Activated T-helper 1 cell treated with anti-CD3 and anti-CD28 coated beads, Interleukin-12 subunit alpha, Interleukin-12 subunit beta, Interleukin-2, Interleukin-4 antibody, amounts not matched to agents 30 ng/mL and 10 ng/mL and 1 ng/mL, durations not matched to agents 14 hours and 24 hours and 36 hours (primary cell): ENCODE measurements around the gene LMNA. TPM values are rescaled to one million over a fixed set of nuclear protein-coding genes. Genes with fewer than 3 reads are reported as not detected.
A peak's percentile ranks its signal among the peaks of the same experiment; 100 is the strongest.

Source experiments
- DNase-seq: peaks from one replicate; pipeline ENCODE4 v3.0.0; 2021; ENCODE audit warnings: low spot score
- H3K27ac Mint-ChIP-seq: one replicate; pipeline ENCODE4 v1.8.0; 2021; ENCODE audit warnings: mild to moderate bottlenecking, mixed read lengths
- H3K27me3 Mint-ChIP-seq: one replicate; pipeline ENCODE4 v1.8.0; 2022; ENCODE audit warnings: mild to moderate bottlenecking, moderate library complexity, mixed read lengths; ENCODE audit not compliant: insufficient read depth
- H3K36me3 Mint-ChIP-seq: one replicate; pipeline ENCODE4 v1.8.0; 2021; ENCODE audit warnings: low read depth, mixed read lengths
- H3K4me1 Mint-ChIP-seq: one replicate; pipeline ENCODE4 v1.8.0; 2021; ENCODE audit warnings: low read depth, mixed read lengths
- H3K4me3 Mint-ChIP-seq: one replicate; pipeline ENCODE4 v1.8.0; 2021; ENCODE audit warnings: mild to moderate bottlenecking, moderate library complexity, mixed read lengths
- H3K9me3 Mint-ChIP-seq: one replicate; pipeline ENCODE4 v1.8.0; 2021; ENCODE audit warnings: mixed read lengths
- intact Hi-C: fragments of 100-400 bp; cut with micrococcal nuclease; formaldehyde crosslinking; loops from one replicate; pipeline ENCODE4 v1.15.1; 2024
- total RNA-seq: library from RNA; stranded (reverse); gene quantifications from 2 replicates; pipeline ENCODE4 v1.2.3, GENCODE V29; 2022

The LMNA gene
- total RNA-seq, 1 donor from 2014 or later: 84.1 TPM

DNA sequence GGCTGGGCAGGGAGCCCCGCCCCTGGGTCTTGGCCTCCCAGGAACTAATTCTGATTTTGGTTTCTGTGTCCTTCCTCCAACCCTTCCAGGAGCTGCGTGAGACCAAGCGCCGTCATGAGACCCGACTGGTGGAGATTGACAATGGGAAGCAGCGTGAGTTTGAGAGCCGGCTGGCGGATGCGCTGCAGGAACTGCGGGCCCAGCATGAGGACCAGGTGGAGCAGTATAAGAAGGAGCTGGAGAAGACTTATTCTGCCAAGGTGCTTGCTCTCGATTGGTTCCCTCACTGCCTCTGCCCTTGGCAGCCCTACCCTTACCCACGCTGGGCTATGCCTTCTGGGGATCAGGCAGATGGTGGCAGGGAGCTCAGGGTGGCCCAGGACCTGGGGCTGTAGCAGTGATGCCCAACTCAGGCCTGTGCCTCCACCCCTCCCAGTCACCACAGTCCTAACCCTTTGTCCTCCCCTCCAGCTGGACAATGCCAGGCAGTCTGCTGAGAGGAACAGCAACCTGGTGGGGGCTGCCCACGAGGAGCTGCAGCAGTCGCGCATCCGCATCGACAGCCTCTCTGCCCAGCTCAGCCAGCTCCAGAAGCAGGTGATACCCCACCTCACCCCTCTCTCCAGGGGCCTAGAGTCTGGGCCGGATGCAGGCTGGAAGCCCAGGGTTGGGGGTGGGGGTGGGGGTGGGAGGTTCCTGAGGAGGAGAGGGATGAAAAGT lies 20.4 kb downstream of the LMNA start:
- Mint-ChIP-seq H3K27me3 (peaks cover 3% of the 10 kb centered on the region), H3K36me3 (peaks cover 3% of the 10 kb centered on the region), H3K9me3 (no peaks in the 10 kb centered on the region), H3K4me3 (no peak overlapping the region), H3K4me1 (peaks cover 6% of the 10 kb centered on the region), H3K27ac (no peak overlapping the region)
- DNase-seq: no peak
- intact Hi-C loops: no loop called here

- Mint-ChIP-seq H3K4me3 (no peak overlapping the region), H3K36me3 (no peaks in the 10 kb centered on the region), H3K27ac (no peak overlapping the region), H3K27me3 (peaks cover 3% of the 10 kb centered on the region), H3K9me3 (no peaks in the 10 kb centered on the region), H3K4me1 (no peaks in the 10 kb centered on the region)
- DNase-seq: no peak
- intact Hi-C loops: no loop called here
These were observed 21.7 kb downstream of the LMNA start for GRCh38 chr1:156135930-156136871.

DNA sequence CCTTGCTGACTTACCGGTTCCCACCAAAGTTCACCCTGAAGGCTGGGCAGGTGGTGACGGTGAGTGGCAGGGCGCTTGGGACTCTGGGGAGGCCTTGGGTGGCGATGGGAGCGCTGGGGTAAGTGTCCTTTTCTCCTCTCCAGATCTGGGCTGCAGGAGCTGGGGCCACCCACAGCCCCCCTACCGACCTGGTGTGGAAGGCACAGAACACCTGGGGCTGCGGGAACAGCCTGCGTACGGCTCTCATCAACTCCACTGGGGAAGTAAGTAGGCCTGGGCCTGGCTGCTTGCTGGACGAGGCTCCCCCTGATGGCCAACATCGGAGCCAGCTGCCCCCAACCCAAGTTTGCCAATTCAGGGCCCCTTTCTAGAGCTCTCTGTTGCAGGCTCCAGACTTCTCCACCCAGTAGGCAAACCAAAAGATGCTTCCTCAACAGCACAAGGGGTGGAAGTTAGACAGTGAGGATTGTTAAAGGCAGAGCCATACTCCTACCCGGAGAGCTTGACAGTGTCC lies 22.5 kb downstream of the LMNA start:
- Mint-ChIP-seq H3K27me3 (peaks cover 3% of the 10 kb centered on the region), H3K27ac (no peak overlapping the region), H3K36me3 (no peaks in the 10 kb centered on the region), H3K9me3 (no peaks in the 10 kb centered on the region), H3K4me1 (no peaks in the 10 kb centered on the region), H3K4me3 (no peak overlapping the region)
- intact Hi-C loops: no loop called here
- no peak for DNase-seq

GRCh38 chr1:156138458-156138867 lies 24.0 kb downstream of the LMNA start:
- peaks cover 3% of the 10 kb centered on the region for H3K27me3 Mint-ChIP-seq
- intact Hi-C loops: no loop called here
- DNase-seq: no peak
- H3K36me3 Mint-ChIP-seq: no peaks in the 10 kb centered on the region
- H3K4me1 Mint-ChIP-seq: no peaks in the 10 kb centered on the region
- H3K9me3 Mint-ChIP-seq: no peaks in the 10 kb centered on the region
- no peak overlapping the region for H3K27ac Mint-ChIP-seq
- H3K4me3 Mint-ChIP-seq: no peak overlapping the region

DNA sequence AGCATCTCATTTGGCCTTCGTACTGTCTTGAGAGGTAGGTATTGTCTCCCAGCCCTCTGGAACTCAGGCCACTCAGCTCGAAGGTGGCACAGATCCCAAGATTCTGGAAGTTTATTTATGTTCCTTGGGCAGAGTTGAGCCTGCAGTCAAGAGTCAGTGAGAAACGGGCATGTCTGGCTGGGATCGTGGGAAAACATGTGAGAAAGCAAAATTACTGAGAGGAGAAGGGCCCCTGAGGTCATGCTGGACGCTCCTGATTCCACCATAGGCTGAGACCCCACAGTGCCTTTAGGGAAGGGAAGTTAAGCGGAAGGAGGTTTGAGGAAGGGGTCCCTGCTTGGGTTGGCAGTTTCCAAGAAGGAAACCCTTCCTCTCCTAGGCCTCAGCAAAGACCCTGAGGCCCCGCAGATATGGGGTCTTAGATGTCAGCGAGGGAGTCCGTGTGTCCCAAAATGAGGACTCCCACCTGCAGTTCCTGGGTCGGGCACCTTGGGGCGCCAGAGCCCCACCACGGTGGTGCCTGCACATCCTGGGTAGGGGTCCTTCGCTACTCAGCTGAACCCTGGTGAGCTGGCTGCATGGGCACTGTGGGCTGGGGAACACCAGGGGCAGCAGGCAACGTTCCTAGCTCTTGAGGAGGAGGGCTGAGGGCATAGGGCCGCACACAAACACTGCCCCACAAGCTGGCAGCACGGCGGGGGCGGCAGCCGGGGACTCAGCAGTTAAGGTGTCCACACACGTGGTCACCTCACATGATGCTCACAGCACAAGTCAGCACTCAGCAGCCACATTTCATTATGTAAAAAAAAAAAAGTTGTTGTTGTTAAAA lies 26.6 kb downstream of the LMNA start:
- H3K27me3 Mint-ChIP-seq: peaks cover 3% of the 10 kb centered on the region
- no peaks in the 10 kb centered on the region for H3K36me3 Mint-ChIP-seq
- no peaks in the 10 kb centered on the region for H3K9me3 Mint-ChIP-seq
- H3K4me1 Mint-ChIP-seq: peaks cover 5% of the 10 kb centered on the region
- intact Hi-C loops: no loop called here
- H3K4me3 Mint-ChIP-seq: no peak overlapping the region
- H3K27ac Mint-ChIP-seq: no peak overlapping the region
- DNase-seq: no peak

DNA sequence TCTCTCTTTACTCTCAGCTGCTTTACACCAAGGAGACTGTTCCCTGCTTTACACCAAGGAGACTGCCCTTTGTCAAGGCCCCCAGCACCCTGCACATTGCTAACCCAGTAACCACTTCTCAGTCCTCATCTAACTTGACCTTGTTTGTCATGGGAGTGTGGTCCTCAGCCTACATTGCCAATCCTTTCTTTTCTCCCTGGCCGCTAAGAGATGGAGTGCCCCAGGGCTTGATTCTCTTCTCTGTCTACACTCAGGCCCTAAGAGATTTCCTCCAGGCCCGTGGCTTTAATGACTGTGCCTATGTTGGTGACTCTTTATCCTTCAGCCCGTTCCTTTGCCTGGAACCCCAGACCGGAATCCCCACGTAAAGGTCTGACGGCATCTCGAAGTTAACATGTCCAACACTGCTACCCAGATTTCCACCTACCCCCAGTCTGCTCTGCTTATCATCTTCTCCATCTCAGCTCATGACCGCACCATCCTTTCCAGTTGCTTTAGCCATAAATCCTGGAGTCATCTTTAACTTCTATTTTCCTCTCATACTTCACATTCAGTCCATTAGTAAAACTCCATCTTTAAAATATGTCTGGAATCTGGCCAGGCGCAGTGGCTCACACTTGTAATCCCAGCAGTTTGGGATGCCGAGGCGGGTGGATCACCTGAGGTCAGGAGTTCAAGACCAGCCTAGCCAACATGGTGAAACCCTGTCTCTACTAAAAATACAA lies 29.4 kb downstream of the LMNA start:
- DNase-seq: no peak
- intact Hi-C loops: no loop called here
- Mint-ChIP-seq H3K4me1 (peaks cover 28% of the 10 kb centered on the region), H3K9me3 (no peaks in the 10 kb centered on the region), H3K27me3 (peaks cover 3% of the 10 kb centered on the region), H3K27ac (no peak overlapping the region), H3K4me3 (no peak overlapping the region), H3K36me3 (no peaks in the 10 kb centered on the region)

DNA sequence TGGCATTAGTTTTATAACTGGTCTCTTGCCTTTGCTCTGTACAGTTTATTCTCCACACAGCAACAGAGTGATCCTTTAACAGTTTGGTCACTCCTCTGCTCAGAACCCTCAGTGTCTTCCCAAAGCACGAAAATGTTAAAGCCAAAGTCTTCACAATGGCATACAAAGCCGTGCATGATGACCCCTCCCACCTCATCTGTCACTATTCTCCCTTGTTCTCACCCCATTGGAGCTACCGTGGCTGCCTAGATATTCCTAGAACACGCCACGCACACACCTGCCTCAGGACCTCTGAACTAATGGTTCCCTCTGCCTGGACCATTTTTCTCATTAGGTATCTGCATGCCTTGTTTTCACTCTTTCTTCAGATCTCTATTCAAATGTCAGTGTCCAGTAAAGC lies 30.2 kb downstream of the LMNA start:
- intact Hi-C loops: no loop called here
- Mint-ChIP-seq H3K36me3 (no peaks in the 10 kb centered on the region), H3K4me1 (peaks cover 33% of the 10 kb centered on the region), H3K9me3 (no peaks in the 10 kb centered on the region), H3K27me3 (peaks cover 1% of the 10 kb centered on the region), H3K27ac (no peak overlapping the region), H3K4me3 (no peak overlapping the region)
- DNase-seq: no peak

DNA sequence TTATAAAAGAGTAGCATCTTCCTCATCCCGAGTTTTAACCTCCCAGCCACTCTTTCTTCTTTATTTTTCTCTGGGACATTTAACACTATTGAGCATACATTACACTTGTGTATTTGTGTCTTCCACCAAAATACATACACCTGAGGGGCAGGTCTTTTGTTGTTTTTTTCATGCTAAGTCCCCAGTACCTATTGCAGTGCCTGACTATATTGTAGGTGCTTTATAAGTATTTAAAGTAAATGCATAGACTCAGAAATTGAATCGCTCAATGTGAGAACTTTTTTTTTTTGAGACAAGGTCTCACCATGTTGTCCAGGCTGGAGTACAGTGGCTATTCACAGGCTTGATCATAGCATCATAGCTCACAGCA lies 31.1 kb downstream of the LMNA start:
- intact Hi-C loops: loop anchor here (1.0 to 2.0 kb wide), 4 partner anchors 48 to 173 kb away; partner anchors contain the start of gene SMG5
- no peaks in the 10 kb centered on the region for H3K9me3 Mint-ChIP-seq
- H3K4me1 Mint-ChIP-seq: peaks cover 41% of the 10 kb centered on the region
- H3K27ac Mint-ChIP-seq: peak overlapping the region; percentile 90
- H3K4me3 Mint-ChIP-seq: no peak overlapping the region
- no peaks in the 10 kb centered on the region for H3K27me3 Mint-ChIP-seq
- no peaks in the 10 kb centered on the region for H3K36me3 Mint-ChIP-seq
- no peak for DNase-seq

DNA sequence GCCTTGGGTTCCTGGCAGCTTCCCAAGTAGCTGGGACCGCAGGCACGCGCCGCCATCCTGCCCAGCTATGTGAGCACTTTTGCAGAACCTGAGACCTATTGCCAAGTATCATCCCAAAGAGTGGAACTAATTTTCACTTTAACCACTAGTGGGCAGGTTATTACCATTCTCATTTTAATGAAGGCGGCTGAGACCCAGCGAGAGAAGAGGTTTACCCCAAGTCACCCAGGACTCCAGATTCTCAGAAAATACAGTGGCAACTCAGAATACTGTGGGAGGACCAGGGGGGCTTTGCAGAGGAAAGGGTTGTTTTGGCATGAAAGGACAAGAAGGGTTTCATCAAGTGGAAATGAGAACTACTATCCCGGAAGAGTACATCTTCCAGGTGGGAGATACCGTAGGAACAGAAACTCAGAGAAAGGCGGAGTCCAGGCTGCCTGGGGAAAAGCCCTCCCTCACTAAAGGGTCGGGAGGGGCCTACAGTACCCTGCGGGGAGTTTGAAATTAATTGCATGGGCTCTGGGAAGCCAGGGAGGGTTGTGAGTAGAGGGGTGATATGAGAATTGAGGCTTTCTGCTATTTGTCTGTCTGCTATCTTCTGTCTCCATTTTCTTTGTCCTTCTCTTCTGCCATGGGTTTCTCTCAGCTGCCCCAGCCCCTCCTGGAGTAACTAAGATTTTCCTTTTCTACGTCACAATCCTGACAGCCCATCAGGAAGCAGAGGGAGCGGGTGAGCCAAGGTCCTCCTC lies 31.7 kb downstream of the LMNA start:
- DNase-seq: peak; percentile 35
- H3K36me3 Mint-ChIP-seq: no peaks in the 10 kb centered on the region
- no peaks in the 10 kb centered on the region for H3K9me3 Mint-ChIP-seq
- intact Hi-C loops: loop anchor here (1.0 to 2.0 kb wide), 4 partner anchors 47 to 173 kb away; partner anchors contain the start of gene SMG5
- H3K27ac Mint-ChIP-seq: peak overlapping the region; percentile 90
- H3K27me3 Mint-ChIP-seq: no peaks in the 10 kb centered on the region
- peak overlapping the region; percentile 64 for H3K4me3 Mint-ChIP-seq
- peaks cover 43% of the 10 kb centered on the region for H3K4me1 Mint-ChIP-seq

DNA sequence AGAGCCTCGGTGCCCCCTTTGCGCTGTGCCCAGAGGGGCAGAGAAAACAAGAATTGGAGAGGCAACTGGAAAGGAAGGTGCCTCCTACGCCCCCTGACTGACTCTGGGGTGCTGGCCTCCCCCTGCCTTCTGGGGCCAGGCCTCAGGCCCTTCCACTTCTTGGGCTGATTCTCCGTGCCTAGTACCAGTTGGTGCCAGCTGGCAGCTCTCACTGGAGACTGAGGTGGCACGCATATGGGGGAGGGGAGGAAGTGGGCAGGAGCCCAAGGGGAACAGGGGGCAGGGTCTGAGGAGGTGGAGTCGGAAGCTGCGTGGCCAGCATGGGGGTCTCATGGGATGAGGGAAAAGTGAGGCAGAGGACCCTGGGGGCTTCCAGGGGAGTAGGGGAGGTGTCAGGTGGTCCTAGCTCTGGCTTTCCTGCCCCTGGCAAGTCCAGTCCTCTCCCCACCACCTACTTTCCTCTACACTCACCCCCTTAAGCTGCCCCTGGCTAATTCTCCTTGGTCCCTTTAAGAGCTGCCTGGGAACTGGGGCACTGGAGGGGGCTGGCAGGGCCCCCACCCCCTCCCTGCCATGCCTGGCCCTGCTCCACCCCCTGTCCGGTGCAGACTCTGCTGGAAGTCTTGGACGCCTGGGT lies 32.4 kb downstream of the LMNA start:
- H3K36me3 Mint-ChIP-seq: no peaks in the 10 kb centered on the region
- H3K27ac Mint-ChIP-seq: peak overlapping the region; percentile 90
- H3K27me3 Mint-ChIP-seq: no peaks in the 10 kb centered on the region
- no peaks in the 10 kb centered on the region for H3K9me3 Mint-ChIP-seq
- intact Hi-C loops: loop anchor here (1.0 to 2.0 kb wide), 4 partner anchors 46 to 172 kb away; partner anchors contain the start of gene SMG5
- no peak for DNase-seq
- H3K4me1 Mint-ChIP-seq: peaks cover 44% of the 10 kb centered on the region
- no peak overlapping the region for H3K4me3 Mint-ChIP-seq

DNA sequence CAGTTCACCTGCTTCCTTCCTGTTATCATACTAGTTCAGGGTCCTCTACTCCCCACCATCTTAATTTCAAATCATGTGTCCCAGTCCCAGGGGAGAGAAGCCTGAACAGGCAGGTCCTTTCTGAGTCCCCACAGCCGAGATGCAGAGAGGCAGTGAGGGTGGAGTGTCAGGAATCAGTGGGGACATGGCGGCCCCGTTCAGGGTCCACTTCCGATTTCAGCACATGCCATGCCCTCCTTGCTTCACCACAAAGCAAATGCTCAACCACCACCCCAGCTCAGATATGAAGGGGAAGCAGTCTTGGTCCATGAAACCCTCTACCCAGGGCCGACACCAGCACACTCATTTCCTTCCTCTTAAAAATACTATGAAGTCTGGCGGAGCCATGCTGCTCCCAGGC lies 33.7 kb downstream of the LMNA start:
- Mint-ChIP-seq H3K9me3 (no peaks in the 10 kb centered on the region), H3K27me3 (no peaks in the 10 kb centered on the region), H3K36me3 (no peaks in the 10 kb centered on the region), H3K4me1 (peaks cover 58% of the 10 kb centered on the region), H3K27ac (peak overlapping the region; percentile 77), H3K4me3 (peak overlapping the region; percentile 26)
- intact Hi-C loops: no loop called here
- DNase-seq: no peak
